ENCODE data around the gene NDUFS1. TPM values are rescaled to one million over a fixed set of nuclear protein-coding genes. Genes with fewer than 3 reads are reported as not detected.

Gene NDUFS1
- total and polyA plus RNA-seq, 10 of the 15 experiments (the other 5 are each of a cell fraction or from before 2014, with no cell fraction given) = 62.6 to 108 (median 90.4) TPM

GRCh38 chr2:206083602-206084438 lies 75.4 kb downstream of the NDUFS1 start (continued):
- TF ChIP-seq ZNF687 (IDR thresholded peaks at IDR 0.05) (peak; percentile 67), GATAD2B (conservative IDR thresholded peaks at IDR 0.05; ENCODE audit: low read depth) (no peak), MLLT1 (IDR thresholded peaks at IDR 0.05) (0 out of 2 replicates have a peak, but pooled peaks have one; percentile 22), E4F1 (IDR thresholded peaks at IDR 0.05; ENCODE audit: borderline replicate concordance, partially characterized antibody) (peak; percentile 31), NR2F1 (conservative IDR thresholded peaks at IDR 0.05) (peak; percentile 53; the same call in 1 of the 2 replicates), YBX1 (IDR thresholded peaks at IDR 0.05) (no peak), CTCF (IDR thresholded peaks at IDR 0.05 in 2 of 3, conservative IDR thresholded peaks at IDR 0.05 in 1 of 3; ENCODE audit: control insufficient read depth in 2 of 3, extremely low read depth in 1 of 3, insufficient read depth in 1 of 3, low read depth in 3 of 3, low read length in 3 of 3) (no peak), BCL11A (IDR thresholded peaks at IDR 0.05; ENCODE audit: low read depth, low read length) (0 out of 2 replicates have a peak, but pooled peaks have one; percentile 21), EED (IDR thresholded peaks at IDR 0.05; ENCODE audit: low read depth) (no peak), HDGF (IDR thresholded peaks at IDR 0.05) (peak; percentile 55; the same call in 1 of the 2 replicates), STAT3 (IDR thresholded peaks at IDR 0.05; ENCODE audit: low read depth, low read length) (no peak), POLR2A (IDR thresholded peaks at IDR 0.05; ENCODE audit: low read depth, low read length) (0 out of 2 replicates have a peak, but pooled peaks have one; percentile 23), MAX (IDR thresholded peaks at IDR 0.05; ENCODE audit: low read depth, low read length) (0 out of 2 replicates have a peak, but pooled peaks have one; percentile 41), SUPT20H (IDR thresholded peaks at IDR 0.05; ENCODE audit: borderline replicate concordance, control insufficient read depth, low read depth, low read length) (no peak), SRF (IDR thresholded peaks at IDR 0.05; ENCODE audit: low read depth in 2 of 2, low read length in 2 of 2) (no peak), EZH2 (IDR thresholded peaks at IDR 0.05; ENCODE audit: borderline replicate concordance, control insufficient read depth, low read depth, low read length) (no peak), IKZF1 (conservative IDR thresholded peaks at IDR 0.05) (no peak; the same call in 1 of the 2 replicates)

All from GM12878 (cell line).